Stimulated activated CD4-positive, alpha-beta T cell treated with anti-CD3 and anti-CD28 coated beads, Interleukin-15, amount 100 ng/mL, for 48 hours (primary cell): ENCODE results near the gene SNX25.
A peak's percentile ranks its signal among the peaks of the same experiment; 100 is the strongest.
"Not testable (repeated sequence)": the region's sequence is repeated elsewhere in the genome, so short reads cannot be mapped to it uniquely, and the experiment has no call there.

ENCODE experiments used
- DNase-seq, 2 donors: peaks; one replicate each; pipeline ENCODE4 v3.0.0-alpha.2; 2020; ENCODE audit warnings: low read depth in 2 of 2

Gene SNX25

GRCh38 chr4:185304944-185305690 lies 95.7 kb downstream of the SNX25 start:
- DNase-seq, result peak in 1 of 2 donors; percentile 1

- DNase-seq, result no peak
Observed at GRCh38 chr4:185305979-185306442, 96.6 kb downstream of the SNX25 start.

- DNase-seq, result no peak
Observed at GRCh38 chr4:185307136-185307950, 97.9 kb downstream of the SNX25 start.

- DNase-seq, result no peak
Observed at GRCh38 chr4:185309770-185310169, 100.4 kb downstream of the SNX25 start.

- DNase-seq, result no peak
Observed at GRCh38 chr4:185311113-185311888, 101.9 kb downstream of the SNX25 start.

- no peak for DNase-seq
Observed at GRCh38 chr4:185312699-185313098, 103.3 kb downstream of the SNX25 start.

GRCh38 chr4:185317462-185317861 lies 108.1 kb downstream of the SNX25 start:
- DNase-seq, result not testable (repeated sequence)

- no peak for DNase-seq
Observed at GRCh38 chr4:185317880-185318279, 108.5 kb downstream of the SNX25 start.

- DNase-seq, result no peak
Observed at GRCh38 chr4:185318679-185319078, 109.3 kb downstream of the SNX25 start.

GRCh38 chr4:185322803-185323202 lies 113.4 kb downstream of the SNX25 start:
- DNase-seq, result no peak

GRCh38 chr4:185323606-185324005 lies 114.2 kb downstream of the SNX25 start:
- no peak for DNase-seq

GRCh38 chr4:185324361-185324760 lies 115.0 kb downstream of the SNX25 start:
- not testable (repeated sequence) for DNase-seq

- not testable (repeated sequence) for DNase-seq
Observed at GRCh38 chr4:185325721-185326120, 116.3 kb downstream of the SNX25 start.

GRCh38 chr4:185328586-185328985 lies 119.2 kb downstream of the SNX25 start:
- no peak for DNase-seq

- not testable (repeated sequence) for DNase-seq
Observed at GRCh38 chr4:185329879-185330510, 120.6 kb downstream of the SNX25 start.

- no peak for DNase-seq
Observed at GRCh38 chr4:185332575-185333464, 123.4 kb downstream of the SNX25 start.

GRCh38 chr4:185334326-185334725 lies 124.9 kb downstream of the SNX25 start:
- no peak for DNase-seq

- no peak for DNase-seq
Observed at GRCh38 chr4:185335579-185335978, 126.2 kb downstream of the SNX25 start.

GRCh38 chr4:185339941-185340340 lies 130.5 kb downstream of the SNX25 start:
- no peak for DNase-seq

GRCh38 chr4:185341377-185341776 lies 132.0 kb downstream of the SNX25 start:
- no peak for DNase-seq

GRCh38 chr4:185341841-185342240 lies 132.4 kb downstream of the SNX25 start:
- no peak for DNase-seq
